Mesenchymal stem cell (in vitro differentiated cells and primary cell): ENCODE results near the gene TMC3.

ENCODE experiments used
- DNase-seq: peaks from one replicate; pipeline ENCODE4 v3.0.0-alpha.2; 2013
- H2AFZ ChIP-seq: one replicate; pipeline ENCODE4 v1.6.1; 2013; ENCODE audit warnings: low read depth, mild to moderate bottlenecking, control low read depth, inconsistent platforms, low read length, moderate library complexity
- H2AK5ac ChIP-seq: 2 replicates; pipeline ENCODE4 v1.6.1; 2013; ENCODE audit warnings: low read length, moderate library complexity, mild to moderate bottlenecking, inconsistent platforms; ENCODE audit not compliant: severe bottlenecking
- H2BK120ac ChIP-seq: one replicate; pipeline ENCODE4 v1.6.1; 2013; ENCODE audit warnings: low read depth, mild to moderate bottlenecking, inconsistent platforms, low read length, moderate library complexity
- H2BK12ac ChIP-seq, 2 experiments: one replicate each; pipeline ENCODE4 v1.6.1; 2013; ENCODE audit warnings: inconsistent platforms in 2 of 2, low read length in 2 of 2, mild to moderate bottlenecking in 2 of 2, moderate library complexity in 2 of 2, control low read depth in 1 of 2
- H2BK15ac ChIP-seq: one replicate; pipeline ENCODE4 v1.6.1; 2013; ENCODE audit warnings: mild to moderate bottlenecking, low read depth, inconsistent platforms; ENCODE audit not compliant: poor library complexity, severe bottlenecking
- H2BK5ac ChIP-seq: 2 replicates; pipeline ENCODE4 v1.6.1; 2013; ENCODE audit warnings: low read depth, mild to moderate bottlenecking, low read length, control low read depth, inconsistent platforms; ENCODE audit not compliant: poor library complexity, severe bottlenecking
- H3K14ac ChIP-seq, 2 experiments: one replicate each; pipeline ENCODE4 v1.6.1; 2013; ENCODE audit warnings: inconsistent platforms in 2 of 2, low read length in 2 of 2, control low read depth in 1 of 2, mild to moderate bottlenecking in 1 of 2, moderate library complexity in 1 of 2
- H3K18ac ChIP-seq, 2 experiments: one replicate each; pipeline ENCODE4 v1.6.1; 2013; ENCODE audit warnings: inconsistent platforms in 2 of 2, low read length in 2 of 2, control low read depth in 1 of 2, low read depth in 1 of 2, mild to moderate bottlenecking in 1 of 2
- H3K23ac ChIP-seq, 2 experiments: one replicate each; pipeline ENCODE4 v1.6.1; 2013; ENCODE audit warnings: inconsistent platforms in 2 of 2, low read length in 2 of 2, mild to moderate bottlenecking in 2 of 2, moderate library complexity in 2 of 2, control low read depth in 1 of 2
- H3K27ac ChIP-seq: 2 replicates; pipeline ENCODE4 v1.5.1; 2013; ENCODE audit warnings: mild to moderate bottlenecking, moderate library complexity, low read length, control low read depth, inconsistent platforms; ENCODE audit not compliant: poor library complexity, severe bottlenecking
- H3K27me3 ChIP-seq, 2 experiments: 2 replicates each; pipeline versions ENCODE4 v1.6.1 to v1.7.0; 2013; ENCODE audit warnings: low read length in 2 of 2, mild to moderate bottlenecking in 2 of 2, moderate library complexity in 2 of 2, control low read depth in 1 of 2, inconsistent platforms in 1 of 2; ENCODE audit not compliant: control insufficient read depth in 1 of 2, insufficient read depth in 1 of 2
- H3K36me3 ChIP-seq, 2 experiments: 2 replicates each; pipeline versions ENCODE4 v1.6.1 to v1.7.0; 2013; ENCODE audit warnings: low read length in 2 of 2, control low read depth in 1 of 2, inconsistent platforms in 1 of 2, low read depth in 1 of 2, mild to moderate bottlenecking in 1 of 2; ENCODE audit not compliant: insufficient read depth in 2 of 2, control insufficient read depth in 1 of 2
- H3K4ac ChIP-seq, 2 experiments: one replicate each; pipeline ENCODE4 v1.6.1; 2013; ENCODE audit warnings: inconsistent platforms in 2 of 2, low read length in 2 of 2, mild to moderate bottlenecking in 2 of 2, moderate library complexity in 2 of 2, control low read depth in 1 of 2, low read depth in 1 of 2
- H3K4me1 ChIP-seq: 2 replicates; pipeline ENCODE4 v1.6.1; 2013; ENCODE audit warnings: low read depth, low read length, control low read depth; ENCODE audit not compliant: control insufficient read depth, insufficient read depth
- H3K4me2 ChIP-seq: 2 replicates; pipeline ENCODE4 v1.6.1; 2013; ENCODE audit warnings: low read length, mild to moderate bottlenecking, inconsistent platforms; ENCODE audit not compliant: poor library complexity, severe bottlenecking
- H3K4me3 ChIP-seq, 2 experiments: 2 replicates each; pipeline versions ENCODE4 v1.5.1 to v1.7.0; 2013; ENCODE audit warnings: low read length in 2 of 2, mild to moderate bottlenecking in 2 of 2, control low read depth in 1 of 2, low read depth in 1 of 2; ENCODE audit not compliant: insufficient read depth in 1 of 2
- H3K79me1 ChIP-seq: replicated peaks from 2 replicates; pipeline ENCODE4 v1.6.1; 2013; ENCODE audit warnings: mild to moderate bottlenecking, control low read depth, low read length, inconsistent platforms; ENCODE audit not compliant: poor library complexity, severe bottlenecking
- H3K9ac ChIP-seq: 2 replicates; pipeline ENCODE4 v1.7.0; 2013; ENCODE audit warnings: mild to moderate bottlenecking, low read length, moderate library complexity
- H3K9me3 ChIP-seq: 2 replicates; pipeline ENCODE4 v1.7.0; 2013; ENCODE audit warnings: mild to moderate bottlenecking, low read length; ENCODE audit not compliant: control insufficient read depth
- H4K8ac ChIP-seq: one replicate; pipeline ENCODE4 v1.6.1; 2013; ENCODE audit warnings: inconsistent platforms, mild to moderate bottlenecking, low read length, moderate library complexity
- H4K91ac ChIP-seq: one replicate; pipeline ENCODE4 v1.6.1; 2013; ENCODE audit warnings: mild to moderate bottlenecking, low read length, inconsistent platforms
- WGBS: methylation state at CpG from one replicate; pipeline ENCODE4 v1.1.7; 2013; ENCODE audit warnings: mixed read lengths; 5-methylcytosine and 5-hydroxymethylcytosine counted together

Gene TMC3

GRCh38 chr15:81317642-81318017 is 56.4 kb downstream of the TMC3 start:
- Histone ChIP-seq H3K18ac (no peak overlapping the region), H3K23ac (no peak overlapping the region), H3K4me3 (no peak overlapping the region), H3K27ac (no peak overlapping the region), H2BK5ac (no peak overlapping the region), H3K79me1 (no peaks in the 10 kb centered on the region), H2BK12ac (no peak overlapping the region), H3K9ac (no peak overlapping the region), H2AK5ac (no peak overlapping the region), H4K8ac (no peak overlapping the region), H3K4ac (no peak overlapping the region), H3K4me1 (peaks cover 10% of the 10 kb centered on the region), H2AFZ (no peak overlapping the region), H3K9me3 (no peaks in the 10 kb centered on the region), H2BK15ac (no peak overlapping the region), H3K27me3 (no peaks in the 10 kb centered on the region), H3K4me2 (no peak overlapping the region), H3K36me3 (peaks cover 42 to 69% of the 10 kb centered on the region in 2 experiments), H3K14ac (no peak overlapping the region), H4K91ac (no peak overlapping the region), H2BK120ac (no peak overlapping the region)
- 92% methylated on average over 6 of the region's 6 CpGs for WGBS
- no peak for DNase-seq

GRCh38 chr15:81316267-81316666 is 57.7 kb downstream of the TMC3 start:
- DNase-seq = no peak
- Histone ChIP-seq H2BK15ac (no peak overlapping the region), H3K4me2 (no peak overlapping the region), H3K18ac (no peak overlapping the region), H3K14ac (no peak overlapping the region), H3K9ac (no peak overlapping the region), H2AFZ (no peak overlapping the region), H2AK5ac (no peak overlapping the region), H4K8ac (no peak overlapping the region), H3K27me3 (no peaks in the 10 kb centered on the region), H3K79me1 (no peaks in the 10 kb centered on the region), H2BK120ac (no peak overlapping the region), H2BK12ac (no peak overlapping the region), H3K4ac (no peak overlapping the region), H3K27ac (no peak overlapping the region), H3K4me1 (peaks cover 8% of the 10 kb centered on the region), H2BK5ac (no peak overlapping the region), H3K23ac (no peak overlapping the region), H3K4me3 (no peak overlapping the region), H3K36me3 (peaks cover 50 to 65% of the 10 kb centered on the region in 2 experiments), H4K91ac (no peak overlapping the region), H3K9me3 (no peaks in the 10 kb centered on the region)
- 89% methylated on average over 3 of the region's 3 CpGs for WGBS

GRCh38 chr15:81315452-81316175 is 58.4 kb downstream of the TMC3 start:
- H3K36me3 ChIP-seq = peaks cover 51 to 60% of the 10 kb centered on the region in 2 experiments
- H2BK12ac ChIP-seq = no peak overlapping the region
- H3K23ac ChIP-seq = no peak overlapping the region
- no peak overlapping the region for H3K18ac ChIP-seq
- no peak overlapping the region for H2BK15ac ChIP-seq
- H2BK120ac ChIP-seq = no peak overlapping the region
- H3K4ac ChIP-seq = no peak overlapping the region
- peaks cover 8% of the 10 kb centered on the region for H3K4me1 ChIP-seq
- DNase-seq = no peak
- H3K9me3 ChIP-seq = no peaks in the 10 kb centered on the region
- no peaks in the 10 kb centered on the region for H3K79me1 ChIP-seq
- H3K4me2 ChIP-seq = no peak overlapping the region
- no peak overlapping the region for H4K91ac ChIP-seq
- H3K14ac ChIP-seq = no peak overlapping the region
- H3K4me3 ChIP-seq = no peak overlapping the region
- no peak overlapping the region for H4K8ac ChIP-seq
- H2AFZ ChIP-seq = no peak overlapping the region
- peak overlapping the region; percentile 49 for H2AK5ac ChIP-seq
- H3K9ac ChIP-seq = no peak overlapping the region
- no peak overlapping the region for H3K27ac ChIP-seq
- no peak overlapping the region for H2BK5ac ChIP-seq
- WGBS = 91% methylated on average over 11 of the region's 14 CpGs
- no peaks in the 10 kb centered on the region for H3K27me3 ChIP-seq

GRCh38 chr15:81314378-81314777 is 59.6 kb downstream of the TMC3 start:
- no peak overlapping the region for H3K23ac ChIP-seq
- no peak for DNase-seq
- H4K8ac ChIP-seq = no peak overlapping the region
- no peak overlapping the region for H2BK5ac ChIP-seq
- no peaks in the 10 kb centered on the region for H3K9me3 ChIP-seq
- H3K4me1 ChIP-seq = peaks cover 8% of the 10 kb centered on the region
- H4K91ac ChIP-seq = no peak overlapping the region
- H2AK5ac ChIP-seq = peak overlapping the region; percentile 88
- H2BK12ac ChIP-seq = no peak overlapping the region
- no peak overlapping the region for H3K27ac ChIP-seq
- H3K4ac ChIP-seq = no peak overlapping the region
- H3K36me3 ChIP-seq = peaks cover 40 to 52% of the 10 kb centered on the region in 2 experiments
- no peak overlapping the region for H3K18ac ChIP-seq
- H3K79me1 ChIP-seq = no peaks in the 10 kb centered on the region
- no peak overlapping the region for H2AFZ ChIP-seq
- no peak overlapping the region for H3K9ac ChIP-seq
- no peak overlapping the region for H2BK120ac ChIP-seq
- H3K14ac ChIP-seq = no peak overlapping the region
- no peak overlapping the region for H3K4me2 ChIP-seq
- no peaks in the 10 kb centered on the region for H3K27me3 ChIP-seq
- H2BK15ac ChIP-seq = no peak overlapping the region
- 100% methylated on average over 5 of the region's 5 CpGs for WGBS
- H3K4me3 ChIP-seq = no peak overlapping the region
